ENCODE data around the gene TMEM260. TPM values are rescaled to one million over a fixed set of nuclear protein-coding genes. Genes with fewer than 3 reads are reported as not detected.

The TMEM260 gene
- total RNA-seq (2014; rRNA removed; shearing (Covaris generic)) = 3.2 and 7.0 TPM in 2 replicates

- Histone ChIP-seq H3K4me3 (peak within 1 kb of the TSS; percentile 91), H3K36me3 (peaks cover 6% of the 10 kb centered on the region; the same call in 1 of the 2 replicates), H3K4me1 (replicated peaks) (peaks cover 4% of the 10 kb centered on the region; the same call in 1 of the 2 replicates), H3K27ac (peak within 1 kb of the TSS; percentile 78), H3K27me3 (replicated peaks) (peaks cover 20% of the 10 kb centered on the region; the same call in 1 of the 2 replicates), H3K9me3 (replicated peaks) (no peaks in the 10 kb centered on the region)
- DNase-seq (ENCODE audit: low read depth in 1 of 2, low spot score in 2 of 2) = peak; percentile 77 to 93
Measured at GRCh38 chr14:56579345-56580220, at the start of gene TMEM260. Gene TMEM260 (plus strand): TSS chr14:56579798. CDS start chr14:56579915, 117 bp downstream.

- Histone ChIP-seq H3K9me3 (replicated peaks) (no peaks in the 10 kb centered on the region), H3K27me3 (replicated peaks) (peaks cover 9% of the 10 kb centered on the region), H3K27ac (no peak overlapping the region), H3K4me3 (no peak overlapping the region), H3K36me3 (no peaks in the 10 kb centered on the region), H3K4me1 (replicated peaks) (no peaks in the 10 kb centered on the region)
- no peak for DNase-seq (ENCODE audit: low read depth in 1 of 2, low spot score in 2 of 2)
Measured at GRCh38 chr14:56532546-56532945, 47.1 kb upstream of the TMEM260 start.

DNA sequence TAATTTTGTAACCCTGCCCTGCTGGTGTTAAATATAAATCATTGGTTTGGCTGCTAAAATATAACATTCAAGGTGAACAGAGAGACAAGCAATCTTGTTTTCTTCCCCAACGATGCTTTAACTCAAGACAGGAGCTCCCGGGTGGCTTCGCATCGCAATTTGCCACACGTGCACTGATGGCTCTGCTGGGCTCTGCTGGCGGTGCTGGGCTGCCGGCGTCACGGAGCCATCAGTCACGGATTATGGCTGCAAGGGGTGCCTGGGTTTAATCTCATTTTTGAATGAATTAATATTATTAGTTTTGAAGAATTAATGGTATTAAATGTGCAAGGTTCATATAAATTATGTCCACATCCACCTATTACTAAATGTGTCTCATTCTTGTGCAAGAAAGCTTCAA lies 44.9 kb upstream of the TMEM260 start:
- H3K4me1 ChIP-seq (replicated peaks) = no peaks in the 10 kb centered on the region
- H3K36me3 ChIP-seq = no peaks in the 10 kb centered on the region
- H3K27ac ChIP-seq = no peak overlapping the region
- no peak for DNase-seq (ENCODE audit: low read depth in 1 of 2, low spot score in 2 of 2)
- H3K4me3 ChIP-seq = no peak overlapping the region
- H3K27me3 ChIP-seq (replicated peaks) = no peaks in the 10 kb centered on the region
- H3K9me3 ChIP-seq (replicated peaks) = no peaks in the 10 kb centered on the region

DNA sequence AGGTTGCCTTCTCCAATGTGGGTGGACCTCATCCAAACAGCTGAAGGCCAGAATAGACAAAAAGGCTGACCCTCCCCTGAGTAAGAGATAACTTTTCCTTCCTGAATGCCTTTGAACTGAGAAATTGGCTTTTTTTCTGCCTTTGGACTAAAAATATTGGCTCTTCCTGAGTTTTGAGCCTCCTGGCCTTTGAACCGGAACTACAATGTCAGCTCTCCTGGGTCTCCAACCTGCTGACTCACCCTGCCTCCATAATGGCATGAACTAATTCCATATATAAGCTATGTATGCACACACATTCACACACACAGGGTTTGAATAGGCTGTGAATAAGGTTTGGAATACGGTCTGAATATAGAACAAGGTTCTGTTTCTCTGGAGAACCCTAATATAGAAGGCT lies 39.7 kb upstream of the TMEM260 start:
- Histone ChIP-seq H3K4me3 (no peak overlapping the region), H3K9me3 (replicated peaks) (no peaks in the 10 kb centered on the region), H3K27me3 (replicated peaks) (peaks cover 7% of the 10 kb centered on the region), H3K4me1 (replicated peaks) (no peaks in the 10 kb centered on the region), H3K27ac (no peak overlapping the region), H3K36me3 (no peaks in the 10 kb centered on the region)
- no peak for DNase-seq (ENCODE audit: low read depth in 1 of 2, low spot score in 2 of 2)

- no peaks in the 10 kb centered on the region for H3K36me3 ChIP-seq
- no peak overlapping the region for H3K4me3 ChIP-seq
- no peak overlapping the region for H3K27ac ChIP-seq
- DNase-seq (ENCODE audit: low read depth in 1 of 2, low spot score in 2 of 2) = no peak
- peaks cover 11% of the 10 kb centered on the region for H3K27me3 ChIP-seq (replicated peaks)
- no peaks in the 10 kb centered on the region for H3K4me1 ChIP-seq (replicated peaks)
- no peaks in the 10 kb centered on the region for H3K9me3 ChIP-seq (replicated peaks)
Measured at GRCh38 chr14:56543436-56543835, 36.2 kb upstream of the TMEM260 start.

DNA sequence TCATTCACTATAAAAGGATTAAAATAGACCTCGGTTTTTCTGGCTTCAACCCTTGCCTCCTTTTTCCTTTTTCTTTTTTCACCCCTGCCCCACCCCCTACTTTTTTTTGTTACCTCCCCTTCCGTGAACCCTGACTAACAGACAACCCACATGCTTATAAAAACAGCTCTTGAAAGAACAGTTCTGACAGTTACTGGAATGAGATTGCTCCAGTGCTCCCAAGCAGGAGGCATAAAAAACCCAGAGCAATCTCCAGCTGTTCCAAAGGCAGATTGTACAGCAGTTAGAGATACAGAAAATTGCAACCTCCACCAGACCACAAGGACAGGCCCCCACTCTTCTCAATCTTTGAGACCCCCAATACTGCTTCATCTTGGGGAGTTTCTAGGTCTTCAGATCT lies 29.9 kb upstream of the TMEM260 start:
- peaks cover 12% of the 10 kb centered on the region for H3K27me3 ChIP-seq (replicated peaks)
- H3K4me1 ChIP-seq (replicated peaks) = no peaks in the 10 kb centered on the region
- no peak overlapping the region for H3K27ac ChIP-seq
- no peaks in the 10 kb centered on the region for H3K36me3 ChIP-seq
- no peaks in the 10 kb centered on the region for H3K9me3 ChIP-seq (replicated peaks)
- no peak overlapping the region for H3K4me3 ChIP-seq
- no peak for DNase-seq (ENCODE audit: low read depth in 1 of 2, low spot score in 2 of 2)

DNA sequence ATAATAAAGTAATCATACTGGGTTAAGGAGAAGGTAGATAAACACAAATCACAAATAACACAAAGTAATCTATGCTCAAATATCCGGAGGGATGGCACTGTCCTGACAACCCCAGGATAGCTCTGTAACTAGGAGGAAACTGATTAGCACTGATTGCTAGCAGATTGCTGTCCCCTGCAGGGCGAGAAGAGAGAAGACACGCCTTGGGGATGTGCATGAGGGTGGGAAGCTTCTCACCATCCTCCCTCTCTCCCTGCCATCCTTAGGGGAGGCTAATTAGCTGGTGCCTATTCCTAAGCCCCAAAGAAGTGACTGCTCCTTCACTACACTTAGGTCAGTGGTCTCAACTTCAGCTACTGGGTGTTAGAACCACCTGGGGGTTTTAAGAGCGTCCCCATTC lies 27.0 kb upstream of the TMEM260 start:
- no peak overlapping the region for H3K27ac ChIP-seq
- peaks cover 12% of the 10 kb centered on the region for H3K27me3 ChIP-seq (replicated peaks)
- no peak overlapping the region for H3K4me3 ChIP-seq
- H3K4me1 ChIP-seq (replicated peaks) = no peaks in the 10 kb centered on the region
- H3K36me3 ChIP-seq = no peaks in the 10 kb centered on the region
- no peaks in the 10 kb centered on the region for H3K9me3 ChIP-seq (replicated peaks)
- no peak for DNase-seq (ENCODE audit: low read depth in 1 of 2, low spot score in 2 of 2)

DNA sequence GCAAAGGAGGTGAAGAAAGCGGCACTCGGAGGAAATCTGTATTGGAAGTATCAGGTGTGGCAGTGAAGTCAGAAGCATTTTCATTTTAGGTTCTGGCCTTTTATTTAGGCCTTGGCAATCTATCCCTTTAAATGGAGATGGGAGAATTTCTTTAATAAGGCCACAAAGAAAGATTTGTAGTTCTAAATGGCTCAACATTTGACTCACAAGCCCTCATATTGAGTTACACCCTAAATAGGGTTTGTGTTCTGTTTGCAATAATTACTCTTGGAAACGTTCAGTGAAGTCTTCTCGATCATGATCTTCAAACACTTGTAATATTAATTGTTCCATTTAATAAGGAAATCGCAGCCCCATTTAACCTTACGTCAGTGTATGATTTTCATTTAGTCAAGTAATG lies 25.3 kb upstream of the TMEM260 start:
- Histone ChIP-seq H3K36me3 (no peaks in the 10 kb centered on the region), H3K4me3 (no peak overlapping the region), H3K9me3 (replicated peaks) (no peaks in the 10 kb centered on the region), H3K27me3 (replicated peaks) (peaks cover 8% of the 10 kb centered on the region; the same call in 1 of the 2 replicates), H3K27ac (no peak overlapping the region), H3K4me1 (replicated peaks) (no peaks in the 10 kb centered on the region)
- DNase-seq (ENCODE audit: low read depth in 1 of 2, low spot score in 2 of 2) = no peak

DNA sequence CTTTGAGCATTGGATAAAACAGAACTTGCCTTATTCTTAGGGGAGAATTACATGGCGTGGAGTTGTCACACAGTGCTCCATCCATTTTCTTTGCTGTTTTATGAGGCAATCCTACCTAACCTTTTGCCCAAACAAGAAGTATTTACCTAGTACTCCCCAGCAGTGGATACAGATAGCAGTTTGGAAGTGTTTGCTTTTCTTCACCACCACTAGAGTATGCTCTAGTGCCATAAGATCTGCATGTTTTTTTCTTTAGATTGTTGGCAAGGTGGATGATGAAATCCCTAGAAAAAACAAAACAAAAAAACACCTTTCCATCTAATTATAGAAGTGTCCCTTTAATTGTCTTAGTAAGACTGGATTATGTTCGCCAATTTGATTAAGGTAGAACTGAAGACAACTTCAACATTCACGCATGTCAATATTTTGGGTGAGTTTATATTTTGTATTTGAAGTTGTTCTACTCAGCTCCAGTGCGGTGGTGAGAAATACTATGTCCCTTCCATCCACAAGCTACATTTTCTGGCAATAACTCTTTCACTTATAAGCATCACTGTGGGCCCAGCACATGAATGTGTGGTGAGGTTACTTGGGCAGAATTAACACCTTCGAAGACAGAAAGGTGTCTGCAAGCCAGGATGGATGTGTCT lies 23.6 kb upstream of the TMEM260 start:
- Histone ChIP-seq H3K4me1 (replicated peaks) (no peaks in the 10 kb centered on the region), H3K27ac (no peak overlapping the region), H3K4me3 (no peak overlapping the region), H3K9me3 (replicated peaks) (no peaks in the 10 kb centered on the region), H3K27me3 (replicated peaks) (peaks cover 5% of the 10 kb centered on the region; the same call in 1 of the 2 replicates), H3K36me3 (no peaks in the 10 kb centered on the region)
- DNase-seq (ENCODE audit: low read depth in 1 of 2, low spot score in 2 of 2) = no peak

DNA sequence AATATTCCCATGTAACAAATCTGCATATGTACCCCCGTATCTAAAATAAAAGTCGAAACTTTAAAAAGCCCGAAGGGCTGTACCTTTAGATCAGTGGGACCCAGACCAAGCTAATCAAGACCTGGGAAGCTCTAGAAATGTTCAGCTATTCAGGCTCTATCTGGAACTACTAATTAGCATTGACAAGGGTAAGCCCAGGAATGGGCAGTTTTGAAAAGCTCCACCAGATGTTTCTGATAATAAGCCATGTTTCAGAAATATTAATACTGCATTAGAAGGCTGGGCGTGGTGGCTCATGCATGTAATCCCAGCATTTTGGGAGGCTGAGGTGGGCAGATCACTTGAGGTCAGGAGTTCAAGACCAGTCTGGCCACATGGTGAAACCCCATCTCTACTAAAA lies 20.4 kb upstream of the TMEM260 start:
- Histone ChIP-seq H3K4me1 (replicated peaks) (no peaks in the 10 kb centered on the region), H3K36me3 (no peaks in the 10 kb centered on the region), H3K27ac (no peak overlapping the region)

DNA sequence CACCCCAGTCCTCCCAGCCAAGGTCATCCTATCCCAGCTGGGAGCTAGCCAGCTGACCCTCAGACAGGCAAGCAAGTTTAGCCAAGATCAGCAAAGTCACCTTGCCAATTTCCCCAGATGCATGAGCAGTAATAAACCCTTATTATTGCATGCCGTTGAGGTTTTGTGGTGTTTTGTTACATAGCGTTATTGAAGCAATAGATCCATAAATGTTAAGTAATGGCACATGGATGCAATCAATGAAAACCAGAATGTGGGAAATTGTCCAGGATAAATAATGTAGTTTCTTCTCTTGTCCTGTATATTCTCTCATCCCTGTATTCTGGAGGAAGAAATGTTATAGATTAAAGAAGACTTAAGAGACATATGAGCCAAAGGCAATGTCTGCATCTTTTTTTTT lies 18.0 kb upstream of the TMEM260 start:
- H3K27me3 ChIP-seq (replicated peaks) = no peaks in the 10 kb centered on the region; the same call in 1 of the 2 replicates
- H3K36me3 ChIP-seq = no peaks in the 10 kb centered on the region
- no peak overlapping the region for H3K4me3 ChIP-seq
- DNase-seq (ENCODE audit: low read depth in 1 of 2, low spot score in 2 of 2) = no peak
- H3K4me1 ChIP-seq (replicated peaks) = no peaks in the 10 kb centered on the region
- no peaks in the 10 kb centered on the region for H3K9me3 ChIP-seq (replicated peaks)
- no peak overlapping the region for H3K27ac ChIP-seq

More for the DNA sequence above, 20.4 kb upstream of the TMEM260 start:
- H3K9me3 ChIP-seq (replicated peaks) = no peaks in the 10 kb centered on the region
- no peaks in the 10 kb centered on the region; the same call in 1 of the 2 replicates for H3K27me3 ChIP-seq (replicated peaks)
- H3K4me3 ChIP-seq = no peak overlapping the region
- DNase-seq (ENCODE audit: low read depth in 1 of 2, low spot score in 2 of 2) = no peak

DNA sequence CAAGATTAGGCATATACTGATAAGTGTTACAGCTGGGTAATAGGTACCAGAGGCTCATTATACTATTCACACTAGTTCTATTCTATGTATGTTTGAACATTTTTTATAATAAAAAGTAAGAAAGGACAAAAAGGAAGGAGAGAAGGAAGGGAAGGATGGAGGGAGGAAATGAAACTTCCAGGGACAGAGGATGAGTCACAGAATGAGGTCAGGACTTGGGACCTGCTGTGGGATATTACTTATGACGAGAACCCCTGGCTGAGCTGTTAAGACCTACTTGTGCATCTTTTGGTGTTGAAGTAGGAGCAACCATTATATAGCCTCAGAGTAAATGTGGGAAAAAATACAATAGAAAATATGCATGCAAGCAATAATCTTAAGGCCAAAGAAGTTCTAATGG lies 16.7 kb upstream of the TMEM260 start:
- H3K36me3 ChIP-seq = no peaks in the 10 kb centered on the region
- no peak overlapping the region for H3K27ac ChIP-seq
- no peaks in the 10 kb centered on the region for H3K4me1 ChIP-seq (replicated peaks)
- no peak overlapping the region for H3K4me3 ChIP-seq
- no peaks in the 10 kb centered on the region; the same call in 1 of the 2 replicates for H3K9me3 ChIP-seq (replicated peaks)
- no peak for DNase-seq (ENCODE audit: low read depth in 1 of 2, low spot score in 2 of 2)
- no peaks in the 10 kb centered on the region; the same call in 1 of the 2 replicates for H3K27me3 ChIP-seq (replicated peaks)

DNA sequence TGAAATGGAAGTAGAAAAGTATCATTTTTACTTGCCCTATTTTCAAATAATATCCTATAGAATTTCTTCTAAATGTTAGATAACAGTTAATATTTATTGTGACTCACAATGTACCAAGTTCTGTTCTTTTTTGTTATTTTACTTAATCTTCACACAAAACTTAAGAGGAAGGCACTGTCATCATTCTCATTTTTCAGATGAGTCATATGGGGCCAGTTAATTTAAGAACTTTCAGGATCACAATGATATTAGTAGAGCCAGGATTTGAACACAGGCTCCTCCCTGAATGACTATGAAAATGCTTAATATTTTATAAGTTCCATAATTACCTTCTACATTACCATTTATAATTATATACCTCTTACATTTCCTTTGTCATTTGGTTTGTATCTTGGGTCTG lies 10.4 kb upstream of the TMEM260 start:
- no peak for DNase-seq (ENCODE audit: low read depth in 1 of 2, low spot score in 2 of 2)

GRCh38 chr14:56570295-56570694 lies 9.3 kb upstream of the TMEM260 start:
- Histone ChIP-seq H3K4me1 (replicated peaks) (no peaks in the 10 kb centered on the region), H3K9me3 (replicated peaks) (no peaks in the 10 kb centered on the region; the same call in 1 of the 2 replicates), H3K27me3 (replicated peaks) (0 out of 2 replicates have a peak, but pooled peaks cover 3% of the 10 kb centered on the region), H3K27ac (no peak overlapping the region), H3K36me3 (no peaks in the 10 kb centered on the region), H3K4me3 (no peak overlapping the region)
- no peak for DNase-seq (ENCODE audit: low read depth in 1 of 2, low spot score in 2 of 2)

More for the DNA sequence above, 10.4 kb upstream of the TMEM260 start:
- Histone ChIP-seq H3K9me3 (replicated peaks) (no peaks in the 10 kb centered on the region; the same call in 1 of the 2 replicates), H3K4me1 (replicated peaks) (no peaks in the 10 kb centered on the region), H3K36me3 (no peaks in the 10 kb centered on the region), H3K27ac (no peak overlapping the region), H3K4me3 (no peak overlapping the region), H3K27me3 (replicated peaks) (0 out of 2 replicates have a peak, but pooled peaks cover 3% of the 10 kb centered on the region)

Data from SJSA1 (cell line).